H1 (cell line): Measurements from ENCODE around the gene CYP11A1. TPM values are rescaled to one million over a fixed set of nuclear protein-coding genes. Genes with fewer than 3 reads are reported as not detected.

Source experiments
- CTCF ChIA-PET: fragments of 300-600 bp; sonication (Branson Sonifier 250); formaldehyde crosslinking; loops from one replicate; lab custom pipeline; 2021; ENCODE audit not compliant: partially characterized antibody; lab: Charles Lee
- POLR2A ChIA-PET: fragments of 300-600 bp; sonication (Branson Sonifier 250); formaldehyde crosslinking; loops from one replicate; lab custom pipeline; 2021; ENCODE audit warnings: inconsistent platforms; ENCODE audit not compliant: partially characterized antibody; lab: Charles Lee
- DNase-seq, 2 experiments: peaks; one replicate each; pipeline versions ENCODE4 v3.0.0 to v3.0.0-alpha.2; 2010 to 2022; ENCODE audit warnings: low spot score in 2 of 2, low read depth in 1 of 2, mixed read lengths in 1 of 2
- FAIRE-seq: peaks from 2 replicates; lab custom pipeline; 2011; peaks lifted over from hg19 to GRCh38; lab: Jason Lieb, UNC
- H2AFZ ChIP-seq: 2 replicates; pipeline ENCODE4 v1.8.1; 2012; ENCODE audit warnings: low read length, inconsistent platforms
- H2AK5ac ChIP-seq: 2 replicates; pipeline ENCODE4 v1.6.1; 2013; ENCODE audit warnings: low read depth, low read length
- H2BK120ac ChIP-seq: replicated peaks from 2 replicates; pipeline ENCODE3; 2013; ENCODE audit warnings: low read depth, low read length, inconsistent platforms
- H2BK12ac ChIP-seq: 2 replicates; pipeline ENCODE4 v1.6.1; 2013; ENCODE audit warnings: low read depth, low read length
- H2BK15ac ChIP-seq: 2 replicates; pipeline ENCODE4 v1.6.1; 2013; ENCODE audit warnings: low read length
- H2BK20ac ChIP-seq: 2 replicates; pipeline ENCODE4 v1.6.1; 2013; ENCODE audit warnings: low read length
- H2BK5ac ChIP-seq: 2 replicates; pipeline ENCODE4 v1.6.1; 2013; ENCODE audit warnings: low read depth, low read length
- H3K14ac ChIP-seq: 2 replicates; pipeline ENCODE4 v1.6.1; 2013; ENCODE audit warnings: inconsistent platforms; ENCODE audit not compliant: insufficient read length
- H3K18ac ChIP-seq: 2 replicates; pipeline ENCODE4 v1.6.1; 2013; ENCODE audit warnings: low read length; ENCODE audit errors: extremely low read depth
- H3K23ac ChIP-seq: 2 replicates; pipeline ENCODE4 v1.6.1; 2013; ENCODE audit warnings: inconsistent platforms; ENCODE audit not compliant: insufficient read length
- H3K23me2 ChIP-seq: 2 replicates; pipeline ENCODE4 v1.6.1; 2013; ENCODE audit warnings: low read depth, low read length
- H3K27ac ChIP-seq: 2 replicates; pipeline ENCODE4 v1.6.1; 2011; ENCODE audit warnings: low read depth, low read length, inconsistent platforms
- H3K27me3 ChIP-seq, 4 experiments: replicated peaks in 1 of 4; 1 replicate in 1 of 4; 2 replicates in 3 of 4; pipeline versions ENCODE4 v1.6.1 to v1.8.1; 2011 to 2013; ENCODE audit warnings: low read length in 3 of 4, mild to moderate bottlenecking in 3 of 4, inconsistent platforms in 2 of 4, mixed read lengths in 2 of 4, moderate library complexity in 1 of 4; ENCODE audit not compliant: control insufficient read depth in 3 of 4, insufficient read depth in 3 of 4; ENCODE audit errors: extremely low read depth in 1 of 4
- H3K36me3 ChIP-seq, 4 experiments: 2 replicates each; pipeline versions ENCODE4 v1.6.1 to v1.8.1; 2011 to 2013; ENCODE audit warnings: mild to moderate bottlenecking in 4 of 4, low read length in 3 of 4, moderate library complexity in 2 of 4, control low read depth in 1 of 4, inconsistent platforms in 1 of 4; ENCODE audit not compliant: insufficient read depth in 4 of 4, control insufficient read depth in 2 of 4
- H3K4ac ChIP-seq: replicated peaks from 2 replicates; pipeline ENCODE3; 2013; ENCODE audit warnings: low read length, low read depth, mixed read lengths, inconsistent platforms; ENCODE audit not compliant: insufficient read length
- H3K4me1 ChIP-seq, 4 experiments: replicated peaks in 1 of 4; 1 replicate in 1 of 4; 2 replicates in 3 of 4; pipeline versions ENCODE4 v1.6.1 to v1.8.1; 2011 to 2013; ENCODE audit warnings: low read length in 3 of 4, inconsistent platforms in 2 of 4, mixed read lengths in 1 of 4; ENCODE audit not compliant: insufficient read depth in 4 of 4, control insufficient read depth in 3 of 4
- H3K4me2 ChIP-seq, 2 experiments: 2 replicates each; pipeline versions ENCODE4 v1.6.1 to v1.8.1; 2011 to 2013; ENCODE audit warnings: low read depth in 2 of 2, low read length in 2 of 2, control low read depth in 1 of 2, inconsistent platforms in 1 of 2, mild to moderate bottlenecking in 1 of 2; ENCODE audit not compliant: insufficient read depth in 1 of 2
- H3K4me3 ChIP-seq, 4 experiments: fragments of 200-600, 300-600 bp in 1 of 4; sonication (generic), shearing (Covaris generic), sonication (Bioruptor Twin) in 1 of 4; 2 replicates each; pipeline versions ENCODE4 v1.5.1 to v1.8.1; 2011 to 2016; ENCODE audit warnings: low read length in 4 of 4, low read depth in 3 of 4, control low read depth in 2 of 4, inconsistent platforms in 2 of 4, mild to moderate bottlenecking in 2 of 4, mixed read lengths in 1 of 4, moderate library complexity in 1 of 4; ENCODE audit not compliant: insufficient read depth in 2 of 4; ENCODE audit errors: extremely low read depth in 1 of 4
- H3K56ac ChIP-seq: replicated peaks from 2 replicates; pipeline ENCODE3; 2013; ENCODE audit warnings: low read depth, mild to moderate bottlenecking, mixed read lengths, low read length, inconsistent platforms; ENCODE audit not compliant: insufficient read length
- H3K79me1 ChIP-seq: 2 replicates; pipeline ENCODE4 v1.6.1; 2013; ENCODE audit warnings: low read depth, low read length, control low read depth
- H3K79me2 ChIP-seq, 2 experiments: 2 replicates each; pipeline versions ENCODE4 v1.6.1 to v1.8.1; 2012 to 2013; ENCODE audit warnings: low read length in 2 of 2, mild to moderate bottlenecking in 2 of 2, inconsistent platforms in 1 of 2; ENCODE audit not compliant: insufficient read depth in 2 of 2, control insufficient read depth in 1 of 2
- H3K9ac ChIP-seq, 4 experiments: replicated peaks in 1 of 4; 1 replicate in 1 of 4; 2 replicates in 3 of 4; pipeline versions ENCODE4 v1.6.1 to v1.8.1; 2011 to 2013; ENCODE audit warnings: low read depth in 3 of 4, low read length in 3 of 4, control low read depth in 2 of 4, mild to moderate bottlenecking in 2 of 4, moderate library complexity in 2 of 4, inconsistent platforms in 1 of 4; ENCODE audit errors: extremely low read depth in 1 of 4
- H3K9me3 ChIP-seq, 2 experiments: 2 replicates each; pipeline versions ENCODE4 v1.6.1 to v1.8.1; 2012 to 2013; ENCODE audit warnings: mild to moderate bottlenecking in 2 of 2, moderate library complexity in 2 of 2, control low read depth in 1 of 2, inconsistent platforms in 1 of 2, low read depth in 1 of 2, low read length in 1 of 2, mixed read lengths in 1 of 2; ENCODE audit not compliant: insufficient read depth in 2 of 2
- H4K20me1 ChIP-seq, 2 experiments: replicated peaks in 1 of 2; 2 replicates each; pipeline versions ENCODE3 to v1.8.1; 2011 to 2013; ENCODE audit warnings: inconsistent platforms in 2 of 2, low read length in 2 of 2, mild to moderate bottlenecking in 1 of 2; ENCODE audit not compliant: insufficient read depth in 2 of 2, control insufficient read depth in 1 of 2
- H4K5ac ChIP-seq: 2 replicates; pipeline ENCODE4 v1.6.1; 2013; ENCODE audit warnings: low read length, low read depth, mixed read lengths, inconsistent platforms; ENCODE audit not compliant: insufficient read length
- H4K8ac ChIP-seq: 2 replicates; pipeline ENCODE4 v1.8.0; 2013; ENCODE audit warnings: mild to moderate bottlenecking, moderate library complexity, low read length, inconsistent platforms; ENCODE audit not compliant: insufficient read depth; ENCODE audit errors: extremely low read depth
- H4K91ac ChIP-seq: replicated peaks from 2 replicates; pipeline ENCODE3; 2013; ENCODE audit warnings: low read length, mixed read lengths, inconsistent platforms; ENCODE audit not compliant: insufficient read length
- GTF2F1 ChIP-seq: IDR thresholded peaks from 2 replicates; pipeline ENCODE4 v1.6.1; 2012; ENCODE audit warnings: low read depth, low read length, improper control_type of control experiment, borderline replicate concordance
- KDM4A ChIP-seq: IDR thresholded peaks from one replicate; pipeline ENCODE4 v1.7.1; 2012; ENCODE audit warnings: low read depth, mild to moderate bottlenecking, moderate library complexity, low read length, inconsistent platforms; ENCODE audit not compliant: severe bottlenecking
- KDM5A ChIP-seq: fragments of 200-600 bp; IDR thresholded peaks from 2 replicates; pipeline ENCODE4 v1.7.1; 2012; ENCODE audit warnings: mild to moderate bottlenecking, low read length, inconsistent platforms, mixed read lengths
- RAD21 ChIP-seq, 2 experiments: IDR thresholded peaks in 1 of 2; conservative IDR thresholded peaks in 1 of 2; 2 replicates each; pipeline ENCODE4 v1.6.1; 2011; ENCODE audit warnings: low read depth in 2 of 2, low read length in 2 of 2, improper control_type of control experiment in 1 of 2, inconsistent platforms in 1 of 2, mild to moderate bottlenecking in 1 of 2, moderate library complexity in 1 of 2
- RNF2 ChIP-seq: fragments of 200-900, 300-1000 bp; sonication (generic); IDR thresholded peaks from 2 replicates; pipeline ENCODE4 v1.7.1; 2016; ENCODE audit warnings: borderline replicate concordance, low read depth, mild to moderate bottlenecking, antibody characterized with exemption, low read length; ENCODE audit not compliant: poor library complexity, severe bottlenecking; ENCODE audit errors: missing control alignments
- SAP30 ChIP-seq: fragments of 300-600 bp; sonication (generic); IDR thresholded peaks from 2 replicates; pipeline ENCODE4 v1.7.1; 2012; ENCODE audit warnings: low read length, moderate library complexity, mild to moderate bottlenecking, inconsistent platforms; ENCODE audit not compliant: insufficient read depth, insufficient replicate concordance
- SIRT6 ChIP-seq: IDR thresholded peaks from one replicate; pipeline ENCODE4 v1.7.1; 2012; ENCODE audit warnings: low read length, inconsistent platforms
- SIX5 ChIP-seq: IDR thresholded peaks from 2 replicates; pipeline ENCODE4 v1.6.1; 2011; ENCODE audit warnings: mild to moderate bottlenecking, low read depth, low read length
- SP1 ChIP-seq: IDR thresholded peaks from 2 replicates; pipeline ENCODE4 v1.6.1; 2011; ENCODE audit warnings: low read depth, low read length
- SP4 ChIP-seq: IDR thresholded peaks from 2 replicates; pipeline ENCODE4 v1.6.1; 2012; ENCODE audit warnings: low read length, inconsistent platforms
- WGBS, 2 experiments: shearing (Covaris generic) in 1 of 2; methylation state at CpG; one replicate each; pipeline versions ENCODE4 v1.1.6 to v1.1.7; 2013 to 2015; ENCODE audit warnings: low lambda C conversion rate in 2 of 2, mixed read lengths in 2 of 2, inconsistent platforms in 1 of 2, low coverage in 1 of 2, missing lambda C conversion rate in 1 of 2; ENCODE audit not compliant: insufficient replicate concordance in 2 of 2, insufficient coverage in 1 of 2, insufficient read length in 1 of 2; ENCODE audit errors: extremely low coverage in 1 of 2, missing lambda C conversion rate in 1 of 2; 5-methylcytosine and 5-hydroxymethylcytosine counted together
- polyA plus RNA-seq, 7 experiments: library from polyadenylated mRNA; depleted of rRNA in 3 of 7; stranded (reverse) in 5 of 7; unstranded in 2 of 7; fragments of >200 nt in 5 of 7; fragments of 200-250 nt in 2 of 7; gene quantifications; 1 replicate in 5 of 7; 2 replicates in 1 of 7; 4 replicates in 1 of 7; pipeline versions ENCODE4 v1.2.1 to v1.2.3, GENCODE V29; 2011 to 2013; ENCODE audit warnings: missing spikeins in 2 of 7, mixed read lengths in 2 of 7
- total RNA-seq: library from RNA; stranded (reverse); fragmentation: NEBNext Ultra II Directional; extraction: Animal tissue kit (Norgen Biotek cat#: 25700); gene quantifications from 2 replicates; pipeline ENCODE4 v1.2.1, GENCODE V29; 2021

CYP11A1 gene
- total and polyA plus RNA-seq, 2 of the 8 experiments (the other 6 are each of a cell fraction or from before 2014, with no cell fraction given), result 1.9 to 7.2 TPM

- Histone ChIP-seq H4K91ac (peak overlapping the region; percentile 75), H3K4me3 (no peak overlapping the region), H2BK120ac (no peak overlapping the region), H3K23me2 (no peaks in the 10 kb centered on the region), H4K5ac (no peak overlapping the region), H3K36me3 (no peaks in the 10 kb centered on the region), H3K14ac (no peak overlapping the region), H2AK5ac (no peak overlapping the region), H3K4ac (no peak overlapping the region), H3K23ac (no peak overlapping the region), H3K18ac (peak overlapping the region; percentile 32; the same call in 1 of the 2 replicates), H3K4me2 (no peak overlapping the region), H3K27me3 (peaks cover 0 to 7% (median under 1%) of the 10 kb centered on the region in 4 experiments; a peak in 4 of 7 replicates), H4K20me1 (no peaks in the 10 kb centered on the region), H4K8ac (peak overlapping the region; percentile 63; the same call in 1 of the 2 replicates), H3K27ac (no peak overlapping the region), H2AFZ (no peak overlapping the region), H2BK15ac (peak overlapping the region; percentile 97), H3K4me1 (peaks cover 0 to 31% (median 25%) of the 10 kb centered on the region in 4 experiments; a peak in 6 of 7 replicates), H3K79me1 (no peaks in the 10 kb centered on the region), H2BK20ac (no peak overlapping the region), H3K79me2 (no peaks in the 10 kb centered on the region), H3K56ac (no peak overlapping the region), H3K9me3 (no peaks in the 10 kb centered on the region), H3K9ac (no peak overlapping the region), H2BK5ac (no peak overlapping the region; the same call in 1 of the 2 replicates), H2BK12ac (peak overlapping the region; percentile 99)
- ChIA-PET POLR2A (interaction anchor here (1.3 to 1.4 kb wide), 2 partner anchors 110 to 178 kb away, joined by 3 to 4 read pairs; partner anchors contain the start of gene STRA6), CTCF (interaction anchor here (0.6 to 15.2 kb wide), 29 partner anchors 10 to 961 kb away, joined by 3 to 353 read pairs (median 4); partner anchors contain the start of genes ISLR2, PML and STRA6)
- DNase-seq (no peak), FAIRE-seq (no peak)
- WGBS, 2 experiments, result 89% methylated on average over 9 of the region's 9 CpGs; no CpG with 5 or more reads in 1 of the 2 experiments
- TF ChIP-seq SIRT6 (no peak), KDM5A (no peak), SP1 (no peak), SAP30 (no peak), SP4 (no peak), RNF2 (no peak), SIX5 (no peak), RAD21 (IDR thresholded peaks at IDR 0.05 in 1 of 2, conservative IDR thresholded peaks at IDR 0.05 in 1 of 2; ENCODE audit: low read depth in 2 of 2, low read length in 2 of 2) (no peak), KDM4A (no peak), GTF2F1 (no peak)
Measured at GRCh38 chr15:74312445-74313007, 54.9 kb downstream of the CYP11A1 start.
